ENCODE results near the gene AVEN.

DNA sequence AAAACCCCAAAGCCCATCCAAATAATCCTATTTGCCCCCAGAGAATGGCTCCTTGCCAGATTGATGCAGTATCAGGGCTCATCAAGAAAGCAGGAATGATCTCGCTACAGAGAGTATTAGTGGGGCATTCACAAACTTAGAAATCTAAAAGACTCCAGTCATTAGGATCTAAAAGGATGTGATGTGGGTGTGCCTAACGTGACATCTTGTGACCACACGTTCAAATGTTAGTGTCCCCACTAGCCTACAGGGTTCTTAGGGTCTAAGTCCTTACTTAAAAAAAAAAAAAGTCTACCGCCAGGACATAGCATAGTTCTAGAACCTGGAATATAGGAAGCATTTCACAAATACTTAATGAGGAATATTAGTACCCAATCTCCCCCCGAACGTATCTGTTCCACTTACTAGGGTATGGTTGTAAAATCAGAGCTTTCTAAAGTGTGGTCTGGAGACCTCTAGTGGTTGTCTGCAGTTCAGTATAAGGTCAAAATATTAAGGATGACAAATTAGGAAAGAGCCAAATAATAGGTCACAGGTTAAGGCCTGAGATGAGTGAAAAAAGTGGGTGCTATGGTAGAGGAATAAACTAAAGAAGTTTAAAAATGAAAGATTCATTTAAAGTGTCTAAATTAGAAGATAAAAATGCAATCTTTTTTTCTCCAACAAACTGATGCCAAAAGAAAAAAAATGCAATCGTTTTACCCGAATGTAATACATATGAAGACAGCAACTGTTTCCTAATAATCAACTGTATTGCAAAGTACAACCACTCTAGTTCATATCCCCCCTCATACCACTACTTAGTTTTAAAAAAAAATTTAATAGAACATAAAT lies 75.0 kb downstream of the AVEN start:
- TF ChIP-seq PCBP2 (optimal IDR thresholded peaks at IDR 0.05; ENCODE audit: low read depth, low read length, poor library complexity, severe bottlenecking) (no peak), ZNF558 (CRISPR knock-in tag; IDR thresholded peaks at IDR 0.05; ENCODE audit: borderline replicate concordance) (no peak)
- TF ChIP-seq, protein P1, sequence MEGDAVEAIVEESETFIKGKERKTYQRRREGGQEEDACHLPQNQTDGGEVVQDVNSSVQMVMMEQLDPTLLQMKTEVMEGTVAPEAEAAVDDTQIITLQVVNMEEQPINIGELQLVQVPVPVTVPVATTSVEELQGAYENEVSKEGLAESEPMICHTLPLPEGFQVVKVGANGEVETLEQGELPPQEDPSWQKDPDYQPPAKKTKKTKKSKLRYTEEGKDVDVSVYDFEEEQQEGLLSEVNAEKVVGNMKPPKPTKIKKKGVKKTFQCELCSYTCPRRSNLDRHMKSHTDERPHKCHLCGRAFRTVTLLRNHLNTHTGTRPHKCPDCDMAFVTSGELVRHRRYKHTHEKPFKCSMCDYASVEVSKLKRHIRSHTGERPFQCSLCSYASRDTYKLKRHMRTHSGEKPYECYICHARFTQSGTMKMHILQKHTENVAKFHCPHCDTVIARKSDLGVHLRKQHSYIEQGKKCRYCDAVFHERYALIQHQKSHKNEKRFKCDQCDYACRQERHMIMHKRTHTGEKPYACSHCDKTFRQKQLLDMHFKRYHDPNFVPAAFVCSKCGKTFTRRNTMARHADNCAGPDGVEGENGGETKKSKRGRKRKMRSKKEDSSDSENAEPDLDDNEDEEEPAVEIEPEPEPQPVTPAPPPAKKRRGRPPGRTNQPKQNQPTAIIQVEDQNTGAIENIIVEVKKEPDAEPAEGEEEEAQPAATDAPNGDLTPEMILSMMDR (CRISPR knock-in tag; IDR thresholded peaks at IDR 0.05) = peak; percentile 69
- TF ChIP-seq, protein P2, sequence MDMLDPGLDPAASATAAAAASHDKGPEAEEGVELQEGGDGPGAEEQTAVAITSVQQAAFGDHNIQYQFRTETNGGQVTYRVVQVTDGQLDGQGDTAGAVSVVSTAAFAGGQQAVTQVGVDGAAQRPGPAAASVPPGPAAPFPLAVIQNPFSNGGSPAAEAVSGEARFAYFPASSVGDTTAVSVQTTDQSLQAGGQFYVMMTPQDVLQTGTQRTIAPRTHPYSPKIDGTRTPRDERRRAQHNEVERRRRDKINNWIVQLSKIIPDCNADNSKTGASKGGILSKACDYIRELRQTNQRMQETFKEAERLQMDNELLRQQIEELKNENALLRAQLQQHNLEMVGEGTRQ (IDR thresholded peaks at IDR 0.05; ENCODE audit: low read depth, low read length) = no peak
- TF ChIP-seq, protein P2 (CRISPR knock-in tag; IDR thresholded peaks at IDR 0.05; ENCODE audit: borderline replicate concordance) = no peak

All from HepG2 (cell line).